AG10803 (cell line): ENCODE results near the gene FNBP1.

Experiments
- DNase-seq: peaks from one replicate; pipeline ENCODE4 v3.0.0; 2010; ENCODE audit warnings: low read depth
- H3K4me3 ChIP-seq: 2 replicates; pipeline ENCODE4 v1.5.1; 2011; ENCODE audit warnings: mild to moderate bottlenecking, low read length, control low read depth
- TF ChIP-seq, protein P1 (sequence below): conservative IDR thresholded peaks from 2 replicates; pipeline ENCODE4 v1.5.1; 2011; ENCODE audit warnings: mild to moderate bottlenecking, low read length, control low read depth, inconsistent platforms

FNBP1 gene

GRCh38 chr9:129857207-129857606 lies 185.8 kb downstream of the FNBP1 start:
- TF ChIP-seq, protein P1, sequence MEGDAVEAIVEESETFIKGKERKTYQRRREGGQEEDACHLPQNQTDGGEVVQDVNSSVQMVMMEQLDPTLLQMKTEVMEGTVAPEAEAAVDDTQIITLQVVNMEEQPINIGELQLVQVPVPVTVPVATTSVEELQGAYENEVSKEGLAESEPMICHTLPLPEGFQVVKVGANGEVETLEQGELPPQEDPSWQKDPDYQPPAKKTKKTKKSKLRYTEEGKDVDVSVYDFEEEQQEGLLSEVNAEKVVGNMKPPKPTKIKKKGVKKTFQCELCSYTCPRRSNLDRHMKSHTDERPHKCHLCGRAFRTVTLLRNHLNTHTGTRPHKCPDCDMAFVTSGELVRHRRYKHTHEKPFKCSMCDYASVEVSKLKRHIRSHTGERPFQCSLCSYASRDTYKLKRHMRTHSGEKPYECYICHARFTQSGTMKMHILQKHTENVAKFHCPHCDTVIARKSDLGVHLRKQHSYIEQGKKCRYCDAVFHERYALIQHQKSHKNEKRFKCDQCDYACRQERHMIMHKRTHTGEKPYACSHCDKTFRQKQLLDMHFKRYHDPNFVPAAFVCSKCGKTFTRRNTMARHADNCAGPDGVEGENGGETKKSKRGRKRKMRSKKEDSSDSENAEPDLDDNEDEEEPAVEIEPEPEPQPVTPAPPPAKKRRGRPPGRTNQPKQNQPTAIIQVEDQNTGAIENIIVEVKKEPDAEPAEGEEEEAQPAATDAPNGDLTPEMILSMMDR = no peak
- H3K4me3 ChIP-seq = no peak overlapping the region
- no peak for DNase-seq

DNA sequence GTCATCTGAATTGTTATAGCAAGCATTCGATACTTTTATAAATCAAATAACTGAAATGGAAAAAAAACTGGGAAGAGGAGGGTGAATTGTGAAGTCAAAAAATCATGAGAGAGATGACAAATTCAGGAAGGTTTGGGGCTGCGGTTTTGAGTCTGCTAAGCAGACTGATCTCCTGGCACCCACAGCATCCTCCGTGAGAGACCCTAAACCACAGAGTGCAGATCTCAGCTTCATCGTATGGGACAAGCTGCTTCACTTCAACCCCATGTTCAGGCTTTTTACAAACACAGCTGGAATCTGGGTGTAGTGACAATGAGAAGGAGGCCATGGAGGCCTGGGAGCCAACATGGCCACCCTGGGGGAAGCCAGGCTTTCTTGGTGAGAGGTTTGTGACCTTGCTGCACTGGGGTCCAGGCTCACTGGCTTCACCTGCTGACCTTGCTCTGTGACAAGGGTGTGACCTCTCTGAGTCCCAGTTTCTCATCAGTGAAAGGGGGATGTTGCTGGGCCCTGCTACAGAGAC lies 188.3 kb downstream of the FNBP1 start:
- TF ChIP-seq, protein P1 = no peak
- no peak overlapping the region for H3K4me3 ChIP-seq
- no peak for DNase-seq

- H3K4me3 ChIP-seq = no peak overlapping the region
Measured at GRCh38 chr9:129853614-129854013, 189.4 kb downstream of the FNBP1 start.

GRCh38 chr9:129852579-129852978 lies 190.4 kb downstream of the FNBP1 start:
- TF ChIP-seq, protein P1 = no peak
- no peak overlapping the region for H3K4me3 ChIP-seq
- no peak for DNase-seq

More at GRCh38 chr9:129853614-129854013, 189.4 kb downstream of the FNBP1 start:
- DNase-seq = no peak
- TF ChIP-seq, protein P1 = no peak

- H3K4me3 ChIP-seq = no peak overlapping the region
- no peak for DNase-seq
- TF ChIP-seq, protein P1 = no peak
Measured at GRCh38 chr9:129851821-129852220, 191.2 kb downstream of the FNBP1 start.

DNA sequence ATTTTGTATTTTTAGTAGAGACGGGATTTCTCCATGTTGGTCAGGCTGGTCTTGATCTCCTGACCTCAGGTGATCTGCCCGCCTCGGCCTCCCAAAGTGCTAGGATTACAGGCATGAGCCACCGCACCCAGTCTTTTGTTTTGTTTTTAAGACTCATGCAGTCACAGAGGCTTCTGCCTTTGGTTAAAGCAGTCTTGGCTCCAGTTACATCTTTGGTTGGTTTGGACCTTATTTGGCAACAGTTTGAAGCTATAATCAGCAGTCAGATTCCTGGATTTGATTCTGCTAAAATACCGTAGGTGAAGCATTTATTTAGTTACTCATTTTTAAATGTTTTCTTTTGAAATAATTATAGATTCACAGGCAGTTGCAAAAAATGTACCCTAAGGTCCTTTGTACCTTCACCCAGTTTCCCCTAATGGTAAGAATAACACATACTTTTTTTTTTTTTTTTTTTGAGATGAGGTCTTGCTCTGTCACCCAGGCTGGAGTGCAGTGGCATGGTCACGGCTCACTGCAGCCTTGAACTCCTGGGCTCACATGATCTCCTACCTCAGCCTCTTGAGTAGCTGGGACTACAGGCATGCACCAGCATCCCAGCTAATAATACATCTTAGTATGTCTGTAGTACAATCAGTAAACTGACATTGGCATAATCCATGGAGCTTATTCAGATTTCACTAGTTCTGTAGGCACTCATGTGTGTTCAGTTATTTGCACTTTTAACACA lies 192.0 kb downstream of the FNBP1 start:
- TF ChIP-seq, protein P1 = no peak
- no peak for DNase-seq
- no peak overlapping the region for H3K4me3 ChIP-seq

DNA sequence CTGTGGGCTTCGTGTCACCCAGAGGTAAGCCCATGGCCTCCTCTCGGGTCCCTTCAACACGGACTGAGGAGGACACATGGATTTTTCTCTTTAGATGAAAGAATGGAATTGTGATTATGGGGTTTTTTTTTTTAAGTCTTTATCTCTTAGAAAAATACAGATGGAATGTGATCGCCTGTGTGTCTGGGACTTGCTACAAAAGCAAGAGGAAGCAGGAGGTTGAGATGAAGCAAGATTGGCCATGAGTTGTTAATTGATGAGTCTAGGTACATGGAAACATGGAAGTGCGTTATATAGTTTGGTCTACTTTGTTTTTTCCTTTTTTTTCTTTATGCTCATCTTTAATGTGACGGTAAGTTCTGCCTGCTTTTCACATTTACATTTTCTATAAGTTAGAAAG lies 193.1 kb downstream of the FNBP1 start:
- DNase-seq = no peak
- TF ChIP-seq, protein P1 = no peak
- H3K4me3 ChIP-seq = no peak overlapping the region
